ENCODE data around the gene ZNF608. TPM values are rescaled to one million over a fixed set of nuclear protein-coding genes. Genes with fewer than 3 reads are reported as not detected.

ZNF608 gene
- total RNA-seq, 1 experiment from 2014 or later, result 0.95 TPM

DNA sequence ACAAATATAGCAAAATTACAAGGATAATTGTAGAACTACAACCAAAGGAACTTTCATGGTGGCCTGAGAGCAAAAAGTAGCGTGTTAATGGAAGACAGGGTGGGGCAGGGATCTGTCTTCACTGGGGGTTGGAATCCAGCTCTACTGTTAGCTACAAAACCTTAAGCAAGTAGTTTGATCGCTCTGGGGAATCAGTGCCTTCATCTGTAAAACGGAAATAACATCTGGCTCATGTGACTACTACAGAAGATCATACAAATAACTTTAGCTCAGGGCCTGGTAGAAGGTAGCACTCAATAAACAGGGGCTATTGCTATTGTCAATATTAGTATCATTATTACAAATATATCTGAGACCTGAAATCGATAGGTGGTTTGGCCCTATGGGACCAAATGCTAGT, 40.4 kb downstream of the ZNF608 start:
- Histone ChIP-seq H3K36me3 (ENCODE audit: low read depth, low read length) (no peaks in the 10 kb centered on the region), H4K20me1 (ENCODE audit: low read length) (no peaks in the 10 kb centered on the region), H2AFZ (ENCODE audit: low read length) (no peak overlapping the region), H3K9ac (ENCODE audit: low read length) (no peak overlapping the region), H3K4me3 (ENCODE audit: low read length) (no peak overlapping the region), H3K27ac (ENCODE audit: low read length) (no peak overlapping the region), H3K9me3 (ENCODE audit: low read length) (no peaks in the 10 kb centered on the region), H3F3A (ENCODE audit: low read length, unreplicated experiment) (no peaks in the 10 kb centered on the region), H3K79me2 (ENCODE audit: low read length) (no peaks in the 10 kb centered on the region), H3K9me2 (replicated peaks; ENCODE audit: low read length) (no peaks in the 10 kb centered on the region), H3K27me3 (ENCODE audit: low read length) (no peaks in the 10 kb centered on the region), H3K4me2 (ENCODE audit: low read length) (no peak overlapping the region), H3K4me1 (ENCODE audit: insufficient read depth, low read length) (no peaks in the 10 kb centered on the region)
- POLR2A ChIA-PET (ENCODE audit: unreplicated experiment), result no interaction called here
- intact Hi-C loops (cut with micrococcal nuclease), result no loop called here
- TF ChIP-seq EZH2phosphoT487 (IDR thresholded peaks at IDR 0.05; ENCODE audit: borderline replicate concordance, low read length) (no peak), EZH2 (IDR thresholded peaks at IDR 0.05; ENCODE audit: low read length, unreplicated experiment) (no peak)
- TF ChIP-seq, protein P1, sequence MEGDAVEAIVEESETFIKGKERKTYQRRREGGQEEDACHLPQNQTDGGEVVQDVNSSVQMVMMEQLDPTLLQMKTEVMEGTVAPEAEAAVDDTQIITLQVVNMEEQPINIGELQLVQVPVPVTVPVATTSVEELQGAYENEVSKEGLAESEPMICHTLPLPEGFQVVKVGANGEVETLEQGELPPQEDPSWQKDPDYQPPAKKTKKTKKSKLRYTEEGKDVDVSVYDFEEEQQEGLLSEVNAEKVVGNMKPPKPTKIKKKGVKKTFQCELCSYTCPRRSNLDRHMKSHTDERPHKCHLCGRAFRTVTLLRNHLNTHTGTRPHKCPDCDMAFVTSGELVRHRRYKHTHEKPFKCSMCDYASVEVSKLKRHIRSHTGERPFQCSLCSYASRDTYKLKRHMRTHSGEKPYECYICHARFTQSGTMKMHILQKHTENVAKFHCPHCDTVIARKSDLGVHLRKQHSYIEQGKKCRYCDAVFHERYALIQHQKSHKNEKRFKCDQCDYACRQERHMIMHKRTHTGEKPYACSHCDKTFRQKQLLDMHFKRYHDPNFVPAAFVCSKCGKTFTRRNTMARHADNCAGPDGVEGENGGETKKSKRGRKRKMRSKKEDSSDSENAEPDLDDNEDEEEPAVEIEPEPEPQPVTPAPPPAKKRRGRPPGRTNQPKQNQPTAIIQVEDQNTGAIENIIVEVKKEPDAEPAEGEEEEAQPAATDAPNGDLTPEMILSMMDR (conservative IDR thresholded peaks at IDR 0.05; ENCODE audit: low read depth, low read length), result no peak
- no peak for DNase-seq
- CTCF ChIA-PET, result no interaction called here
- no peak for ATAC-seq
- BruUV-seq (replicated peaks), result no TSS peak

DNA sequence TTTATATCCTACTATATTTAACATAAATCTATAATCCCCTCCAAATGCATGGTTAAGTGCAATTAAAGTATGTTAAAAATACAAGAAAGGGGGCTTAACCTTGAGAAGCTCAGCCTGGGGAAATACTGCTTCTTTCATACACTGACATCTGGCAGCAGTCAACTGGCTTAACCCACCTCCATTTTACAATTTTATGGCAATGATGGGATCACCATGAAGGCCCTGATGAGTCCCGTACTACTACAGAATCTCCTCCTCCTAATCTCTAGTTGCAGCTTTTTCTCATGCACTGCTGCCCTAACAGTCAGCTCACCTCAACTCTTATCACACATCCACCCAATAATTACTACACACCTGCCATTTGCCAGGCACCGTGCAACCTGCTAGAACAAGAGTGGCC, 40.9 kb downstream of the ZNF608 start:
- Histone ChIP-seq H3K4me3 (ENCODE audit: low read length) (no peak overlapping the region), H3K27ac (ENCODE audit: low read length) (no peak overlapping the region), H3K79me2 (ENCODE audit: low read length) (no peaks in the 10 kb centered on the region), H3K9ac (ENCODE audit: low read length) (no peak overlapping the region), H3F3A (ENCODE audit: low read length, unreplicated experiment) (no peaks in the 10 kb centered on the region), H3K9me3 (ENCODE audit: low read length) (no peaks in the 10 kb centered on the region), H3K4me1 (ENCODE audit: insufficient read depth, low read length) (no peaks in the 10 kb centered on the region), H3K36me3 (ENCODE audit: low read depth, low read length) (no peaks in the 10 kb centered on the region), H2AFZ (ENCODE audit: low read length) (no peak overlapping the region), H3K9me2 (replicated peaks; ENCODE audit: low read length) (no peaks in the 10 kb centered on the region), H4K20me1 (ENCODE audit: low read length) (no peaks in the 10 kb centered on the region), H3K27me3 (ENCODE audit: low read length) (no peaks in the 10 kb centered on the region), H3K4me2 (ENCODE audit: low read length) (no peak overlapping the region)
- no peak for TF ChIP-seq EZH2 (IDR thresholded peaks at IDR 0.05; ENCODE audit: low read length, unreplicated experiment)
- TF ChIP-seq EZH2phosphoT487 (IDR thresholded peaks at IDR 0.05; ENCODE audit: borderline replicate concordance, low read length), result no peak
- TF ChIP-seq, protein P1 (conservative IDR thresholded peaks at IDR 0.05; ENCODE audit: low read depth, low read length), result no peak
- DNase-seq (no peak), ATAC-seq (no peak)
- ChIA-PET POLR2A (ENCODE audit: unreplicated experiment) (no interaction called here), CTCF (no interaction called here)
- BruUV-seq (replicated peaks), result no TSS peak
- intact Hi-C loops (cut with micrococcal nuclease), result no loop called here

DNA sequence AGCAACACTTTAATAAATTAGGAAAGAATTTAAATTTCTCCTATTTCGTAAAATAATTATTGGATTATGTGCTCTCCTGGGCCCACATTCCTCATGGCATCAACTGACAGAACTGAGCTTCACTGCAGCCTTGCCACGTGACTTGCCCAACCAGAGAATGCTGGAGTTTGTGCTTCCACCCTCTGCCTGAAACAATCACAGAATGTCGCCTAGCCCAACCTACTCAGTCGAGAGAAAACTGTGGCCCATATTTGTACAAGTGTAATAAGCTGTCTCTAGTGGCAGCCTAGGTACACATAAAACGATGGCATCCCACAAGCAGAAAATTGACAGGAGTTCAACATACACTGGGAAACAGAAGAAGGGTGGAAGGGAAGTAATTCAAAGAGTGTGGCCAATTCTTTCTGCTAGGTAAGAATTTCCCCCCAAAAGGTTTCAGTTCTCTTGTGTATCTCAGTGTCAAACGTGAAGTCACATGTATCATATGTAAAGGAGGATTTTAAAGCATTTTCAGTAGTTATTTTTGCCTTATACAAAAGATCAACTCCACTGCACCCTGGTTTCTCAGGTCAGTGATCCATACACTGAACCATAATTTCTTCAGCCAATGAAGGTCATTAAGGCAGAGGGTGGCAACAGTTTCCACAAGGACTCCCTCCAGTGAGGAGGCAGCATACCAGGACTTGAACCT, 41.7 kb downstream of the ZNF608 start:
- H2AFZ ChIP-seq (ENCODE audit: low read length), result no peak overlapping the region
- no TSS peak for BruUV-seq (replicated peaks)
- no peak overlapping the region for H3K4me2 ChIP-seq (ENCODE audit: low read length)
- no peaks in the 10 kb centered on the region for H4K20me1 ChIP-seq (ENCODE audit: low read length)
- no peaks in the 10 kb centered on the region for H3K9me2 ChIP-seq (replicated peaks; ENCODE audit: low read length)
- POLR2A ChIA-PET (ENCODE audit: unreplicated experiment), result no interaction called here
- intact Hi-C loops (cut with micrococcal nuclease), result no loop called here
- H3K27ac ChIP-seq (ENCODE audit: low read length), result no peak overlapping the region
- H3K27me3 ChIP-seq (ENCODE audit: low read length), result no peaks in the 10 kb centered on the region
- H3K9ac ChIP-seq (ENCODE audit: low read length), result no peak overlapping the region
- ATAC-seq (no peak), DNase-seq (no peak)
- no peaks in the 10 kb centered on the region for H3K4me1 ChIP-seq (ENCODE audit: insufficient read depth, low read length)
- no peaks in the 10 kb centered on the region for H3K9me3 ChIP-seq (ENCODE audit: low read length)
- CTCF ChIA-PET, result no interaction called here
- TF ChIP-seq EZH2 (IDR thresholded peaks at IDR 0.05; ENCODE audit: low read length, unreplicated experiment), result no peak
- TF ChIP-seq, protein P1 (conservative IDR thresholded peaks at IDR 0.05; ENCODE audit: low read depth, low read length), result no peak
- no peak for TF ChIP-seq EZH2phosphoT487 (IDR thresholded peaks at IDR 0.05; ENCODE audit: borderline replicate concordance, low read length)
- H3F3A ChIP-seq (ENCODE audit: low read length, unreplicated experiment), result no peaks in the 10 kb centered on the region
- no peaks in the 10 kb centered on the region for H3K79me2 ChIP-seq (ENCODE audit: low read length)
- H3K36me3 ChIP-seq (ENCODE audit: low read depth, low read length), result no peaks in the 10 kb centered on the region
- H3K4me3 ChIP-seq (ENCODE audit: low read length), result no peak overlapping the region

Data from PC-3 (cell line).